C4-2B (cell line): ENCODE results near the gene HMGXB3.

ENCODE experiments used
- CTCF ChIP-seq: fragments of 450-650 bp; conservative IDR thresholded peaks from 2 replicates; pipeline ENCODE4 v1.5.1; 2017; ENCODE audit warnings: mild to moderate bottlenecking
- ZFX ChIP-seq: fragments of 450-650 bp; IDR thresholded peaks from 2 replicates; pipeline ENCODE4 v1.6.1; 2017

DNA sequence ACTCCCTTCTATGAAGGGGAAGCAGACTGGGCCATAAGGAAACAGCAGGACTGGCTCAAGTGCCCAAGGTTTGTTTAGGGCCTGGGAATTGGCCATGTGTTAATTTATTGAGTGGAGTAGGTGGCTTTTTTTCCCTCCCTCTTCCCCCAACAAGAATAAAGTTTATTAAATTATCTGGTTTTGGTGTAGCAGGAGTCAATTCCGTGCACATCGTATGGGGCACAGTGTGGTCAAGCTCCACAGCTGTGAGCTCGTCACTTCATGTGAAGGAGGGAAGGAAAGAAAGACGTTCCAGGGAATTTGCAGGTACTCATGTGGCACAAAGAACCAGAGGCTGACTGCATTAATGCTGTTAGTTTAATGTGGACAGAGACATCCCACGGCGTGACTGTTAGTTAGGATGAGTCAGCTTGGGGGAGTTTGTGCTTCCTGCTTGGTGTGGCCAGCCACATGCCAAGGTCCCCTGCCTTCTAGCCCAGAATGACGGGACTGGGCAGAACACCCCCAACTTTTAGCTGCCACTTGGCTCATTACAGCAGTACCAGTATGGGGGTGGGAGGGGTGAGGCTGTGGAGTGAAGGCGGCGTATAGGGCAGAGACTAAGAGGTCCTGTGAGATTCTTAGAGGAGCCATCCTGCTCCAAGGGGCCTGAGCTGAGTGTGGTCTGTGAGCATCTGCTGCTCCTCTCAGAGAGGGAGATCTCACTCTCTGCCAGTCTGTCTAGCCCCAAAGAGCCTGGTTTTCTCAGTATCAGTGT lies 52.6 kb downstream of the HMGXB3 start:
- TF ChIP-seq CTCF (no peak), ZFX (no peak)
